ENCODE measurements around the gene BICRA. TPM values are rescaled to one million over a fixed set of nuclear protein-coding genes. Genes with fewer than 3 reads are reported as not detected.

The BICRA gene
- polyA plus RNA-seq, 1 donor = 10.2 TPM

DNA sequence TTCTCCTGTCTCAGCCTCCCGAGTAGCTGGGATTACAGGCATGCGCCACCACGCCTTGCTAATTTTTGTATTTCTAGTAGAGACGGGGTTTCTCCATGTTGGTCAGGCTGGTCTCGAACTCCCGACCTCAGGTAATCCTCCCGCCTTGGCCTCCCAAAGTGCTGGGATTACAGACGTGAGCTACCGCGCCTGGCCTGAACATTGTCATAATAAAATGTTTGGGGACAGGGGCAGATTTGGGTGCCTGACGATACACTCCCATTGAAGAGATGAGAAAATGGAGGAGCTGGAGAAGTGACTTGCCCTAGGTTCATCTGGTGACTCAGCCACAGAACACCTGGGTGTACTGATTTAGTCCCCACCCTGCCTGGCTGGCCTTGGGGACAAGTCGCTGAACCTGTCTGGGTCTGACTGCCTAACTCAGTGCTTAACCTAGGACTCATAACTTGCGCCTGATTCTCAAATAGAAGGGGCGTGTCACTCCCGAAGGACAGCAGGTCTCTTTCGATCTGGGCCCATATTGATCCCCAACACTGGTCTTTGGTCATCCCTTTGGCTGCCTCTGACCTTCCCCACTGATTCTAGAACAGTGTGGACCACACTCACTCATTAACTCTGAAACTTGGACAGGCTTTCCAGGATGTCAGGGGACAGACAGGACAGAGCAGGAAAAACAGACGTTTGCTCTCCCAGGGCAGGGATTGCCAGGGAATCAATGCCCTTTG is 7.6 kb upstream of the BICRA start:
- DNase-seq (ENCODE audit: low read depth) = no peak

DNA sequence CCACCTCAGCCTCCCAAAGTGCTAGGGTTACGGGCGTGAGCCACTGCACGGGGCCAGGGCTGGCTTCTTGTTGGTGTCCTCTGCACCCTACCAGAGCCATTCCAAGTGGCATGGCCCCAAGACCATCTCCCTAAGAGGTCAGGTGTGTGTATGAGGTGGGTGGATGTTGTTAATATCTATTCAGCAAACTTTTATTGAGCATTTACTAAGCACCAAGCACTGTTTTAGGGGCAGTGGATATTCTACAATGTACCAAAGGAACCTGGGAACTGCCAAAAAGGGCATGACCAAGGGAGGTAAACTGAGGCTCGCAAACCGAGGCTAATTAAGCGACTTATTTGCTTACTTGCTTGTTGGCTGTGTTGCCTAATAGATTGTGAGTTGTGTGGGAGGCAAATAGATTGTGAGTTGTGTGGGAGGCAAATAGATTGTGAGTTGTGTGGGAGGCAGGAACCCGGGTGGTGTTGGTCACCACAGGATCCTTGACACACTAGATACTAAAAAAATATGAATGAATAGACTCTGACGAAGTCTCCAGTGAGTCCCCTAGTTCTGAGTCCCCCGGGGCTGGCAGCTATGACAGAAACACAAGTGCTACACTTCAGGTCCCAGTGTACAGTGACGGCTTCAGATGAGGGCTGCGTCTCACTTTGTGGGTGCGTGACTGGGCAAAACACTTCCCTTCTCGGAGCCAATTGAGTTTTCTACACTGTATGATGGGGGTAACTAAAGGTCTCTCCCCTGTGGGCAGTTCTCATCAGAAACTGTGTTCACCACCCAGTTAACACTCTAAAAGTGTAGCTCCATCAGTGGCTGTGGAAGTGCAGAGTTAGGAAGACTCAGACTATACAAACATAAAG is 5.0 kb upstream of the BICRA start:
- no peak for DNase-seq (ENCODE audit: low read depth)

DNA sequence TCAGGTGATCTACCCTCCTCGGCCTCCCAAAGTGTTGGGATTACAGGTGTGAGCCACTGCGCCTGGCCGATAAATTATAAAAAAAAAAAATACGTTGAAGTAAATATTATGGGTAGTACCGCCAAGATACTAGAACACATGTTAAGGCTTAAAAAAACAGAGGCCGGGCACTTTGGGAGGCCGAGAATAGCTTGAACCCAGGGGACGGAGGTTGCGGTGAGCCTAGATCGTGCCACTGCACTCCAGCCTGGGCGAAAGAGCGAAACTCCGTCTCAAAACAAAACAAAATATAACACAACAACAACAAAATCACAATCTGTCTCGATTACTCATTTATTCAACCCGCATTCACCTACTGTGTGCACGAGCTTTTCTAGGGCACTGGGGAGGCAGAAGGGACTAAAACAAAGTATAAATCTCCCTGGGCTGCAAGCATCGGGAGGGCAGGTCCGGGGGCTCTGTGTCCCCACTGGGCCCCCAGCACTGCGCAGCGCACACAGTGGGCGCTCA is 1.3 kb upstream of the BICRA start:
- DNase-seq (ENCODE audit: low read depth) = no peak

DNA sequence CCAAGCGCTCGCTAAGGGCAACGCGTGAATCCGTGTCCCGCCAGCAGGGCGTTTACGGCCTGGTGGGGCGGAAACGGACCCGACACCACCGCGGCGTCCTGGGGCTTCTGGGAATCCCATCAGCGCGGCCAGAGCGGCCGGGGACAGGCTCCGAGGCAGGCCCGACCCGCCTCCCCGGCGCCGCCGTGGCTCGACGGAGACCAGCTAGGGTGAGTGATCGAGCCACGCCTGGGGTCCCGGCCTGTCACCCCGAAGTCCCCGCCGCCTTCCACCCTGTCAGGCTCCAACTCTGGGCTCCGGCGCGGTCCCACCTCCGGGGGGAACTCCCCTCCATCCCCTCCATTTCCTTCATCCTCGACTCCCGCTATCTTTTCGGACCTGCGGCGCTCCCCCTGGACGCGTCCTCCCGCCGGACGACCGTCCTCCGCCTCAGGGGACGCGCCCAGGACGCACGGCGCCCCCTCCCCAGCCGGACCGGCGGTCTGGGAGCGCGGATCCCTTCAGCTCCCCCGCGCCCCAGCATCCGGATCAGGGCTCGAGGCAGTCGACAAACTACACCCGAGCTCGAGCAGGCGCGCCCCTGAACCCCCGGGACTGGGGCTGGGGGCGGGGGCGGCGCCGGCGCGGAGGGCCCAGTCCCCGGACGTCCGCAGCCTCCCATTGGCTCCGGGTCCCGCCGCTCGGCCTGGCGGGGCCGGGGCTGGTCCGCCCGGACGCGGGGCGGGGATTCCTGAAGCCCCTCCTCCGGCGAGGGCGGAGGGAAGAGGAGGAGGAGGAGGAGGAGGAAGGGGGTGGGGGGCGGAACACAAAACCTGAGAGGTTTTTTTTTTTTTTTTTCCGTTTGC is 638 bp upstream of the BICRA start:
- DNase-seq (ENCODE audit: low read depth) = peak; percentile 83

DNA sequence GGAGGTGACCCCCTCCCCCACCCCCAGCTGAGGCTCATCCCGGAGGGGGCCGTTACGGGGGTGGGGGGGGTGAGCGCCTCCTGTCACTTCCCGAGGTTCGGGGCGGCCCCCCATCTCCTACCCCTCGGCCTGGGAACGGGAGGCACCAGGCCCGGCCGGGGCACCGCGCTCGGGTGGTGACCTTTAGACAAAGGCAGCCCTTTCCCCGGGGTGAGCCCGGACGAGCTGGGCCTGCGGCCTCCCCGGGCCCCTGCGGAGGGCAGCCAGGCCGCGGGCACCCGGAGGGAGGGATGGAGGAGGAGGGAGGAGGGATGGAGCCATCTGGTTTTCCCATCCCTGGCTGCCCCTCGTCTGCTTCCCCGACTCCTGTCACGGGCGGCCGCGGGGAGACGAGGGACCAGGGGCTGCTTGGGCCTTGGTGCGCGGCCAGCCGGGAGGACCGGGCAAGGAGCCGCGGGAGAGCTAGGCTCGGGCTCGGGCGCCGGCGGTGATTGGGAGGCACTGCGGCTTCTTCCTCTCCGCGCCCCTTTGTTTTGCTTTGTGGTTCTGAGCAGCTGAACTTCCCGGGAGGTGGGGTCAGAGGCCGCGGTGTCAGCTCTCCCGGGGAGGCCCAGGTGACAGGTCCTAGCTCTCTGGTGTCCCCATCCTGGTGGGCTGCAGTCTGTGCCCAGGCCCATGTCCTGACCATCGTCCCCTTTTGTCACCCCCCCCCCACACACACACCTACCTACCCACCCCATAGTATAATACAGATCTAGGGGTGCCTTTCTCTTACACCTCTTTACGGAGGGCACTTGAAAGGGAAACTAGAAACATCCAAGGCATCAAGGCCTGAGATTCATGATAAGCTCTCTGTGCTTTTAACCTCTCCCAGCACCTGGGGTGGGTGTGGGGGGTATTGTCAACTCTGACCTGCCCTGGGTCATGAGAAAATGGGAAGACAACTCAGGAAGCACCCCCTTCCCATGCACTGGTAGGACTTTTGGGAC is 1.3 kb downstream of the BICRA start:
- no peak for DNase-seq (ENCODE audit: low read depth)

DNA sequence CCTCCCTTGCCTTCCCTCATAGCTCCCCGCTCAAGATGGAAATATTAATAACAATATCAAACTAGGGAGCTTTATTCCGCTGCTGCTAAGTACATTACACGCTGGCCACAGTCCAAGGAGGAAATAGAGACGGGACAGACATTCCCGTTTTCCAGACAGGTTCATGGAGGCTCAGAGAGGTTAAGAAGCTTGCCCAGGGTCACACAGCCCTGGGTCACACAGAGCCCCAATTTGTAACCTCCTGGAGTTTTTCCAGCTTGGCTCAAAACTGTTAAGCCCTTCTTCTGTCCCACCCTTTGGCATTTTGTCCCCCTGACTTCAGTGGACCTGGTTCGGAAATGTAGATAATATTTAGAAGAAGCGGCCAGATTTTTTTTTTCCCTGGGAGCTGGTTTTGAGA is 2.0 kb downstream of the BICRA start:
- DNase-seq (ENCODE audit: low read depth) = no peak

DNA sequence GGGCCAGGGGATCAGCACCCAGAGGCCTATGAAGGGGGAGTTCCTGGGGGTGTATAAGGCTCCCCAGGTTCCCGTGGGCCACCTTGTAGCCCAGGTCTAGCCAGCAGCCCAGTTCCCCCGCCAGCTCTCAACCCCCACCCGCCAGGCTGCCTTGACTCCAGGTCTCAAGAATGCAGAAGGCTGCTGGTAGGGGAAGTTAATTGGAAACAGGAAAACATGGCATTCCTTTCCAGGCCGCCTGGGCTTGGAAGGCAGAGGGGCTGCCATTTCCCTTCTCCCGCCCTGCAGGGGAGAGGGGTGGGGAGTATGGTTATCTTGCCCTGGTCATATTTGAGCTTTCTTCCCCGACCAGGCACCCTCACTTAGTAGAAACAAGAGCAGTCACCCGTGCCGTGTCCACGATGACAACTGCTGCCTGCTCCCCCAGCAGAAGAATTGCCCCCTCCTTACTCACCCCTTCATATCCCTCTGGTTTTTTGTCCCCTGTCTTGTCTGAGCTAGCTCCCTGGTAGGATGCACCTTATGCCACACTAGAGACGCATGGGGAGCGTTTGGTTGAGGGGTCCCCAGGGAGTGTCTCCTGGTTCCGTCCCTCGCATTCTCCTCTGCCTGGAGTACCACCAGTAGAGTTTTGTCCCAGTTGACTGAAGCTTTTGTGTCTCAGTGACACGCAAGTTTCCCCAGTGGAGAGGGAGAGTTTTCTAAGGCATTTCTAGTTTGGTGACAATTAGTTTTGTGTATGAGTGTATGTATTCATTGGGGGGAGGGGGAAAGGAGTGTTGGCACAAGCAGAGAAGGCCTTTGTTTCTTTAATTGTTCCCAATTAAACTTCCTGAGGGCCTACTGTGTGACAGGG is 4.5 kb downstream of the BICRA start:
- DNase-seq (ENCODE audit: low read depth) = no peak

DNA sequence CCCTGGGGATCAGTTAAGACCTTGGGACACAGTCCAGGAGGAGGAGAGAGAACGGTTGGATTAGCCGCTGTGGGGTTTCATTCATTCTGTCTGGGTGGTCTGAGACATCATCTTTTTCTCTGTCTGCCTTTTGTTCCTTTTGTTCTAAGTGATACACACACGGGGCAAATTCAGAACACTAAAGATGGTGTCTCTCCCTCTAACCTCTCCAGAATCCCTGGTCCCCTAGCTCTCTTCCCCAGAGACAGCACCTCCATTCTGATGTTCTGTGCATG is 5.0 kb downstream of the BICRA start:
- DNase-seq (ENCODE audit: low read depth) = no peak

DNA sequence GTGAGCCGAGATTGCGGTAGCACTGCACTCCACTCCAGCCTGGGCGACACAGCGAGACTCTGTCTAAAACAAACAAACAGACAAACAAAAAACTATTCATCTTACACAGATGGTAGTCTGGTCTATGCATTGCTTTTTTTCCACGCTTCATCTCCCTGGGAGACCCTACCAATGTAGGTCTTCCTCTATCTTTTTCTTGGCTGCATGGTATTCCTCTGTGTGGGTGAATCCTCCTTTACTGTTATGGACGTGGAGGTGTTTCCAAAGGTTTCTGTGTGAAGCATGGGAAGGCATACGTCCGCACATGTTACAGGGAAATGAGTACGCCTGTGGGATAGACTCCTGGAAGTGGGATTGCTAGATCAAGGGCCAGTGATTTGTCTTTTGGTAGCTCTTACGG is 5.6 kb downstream of the BICRA start:
- DNase-seq (ENCODE audit: low read depth) = no peak

DNA sequence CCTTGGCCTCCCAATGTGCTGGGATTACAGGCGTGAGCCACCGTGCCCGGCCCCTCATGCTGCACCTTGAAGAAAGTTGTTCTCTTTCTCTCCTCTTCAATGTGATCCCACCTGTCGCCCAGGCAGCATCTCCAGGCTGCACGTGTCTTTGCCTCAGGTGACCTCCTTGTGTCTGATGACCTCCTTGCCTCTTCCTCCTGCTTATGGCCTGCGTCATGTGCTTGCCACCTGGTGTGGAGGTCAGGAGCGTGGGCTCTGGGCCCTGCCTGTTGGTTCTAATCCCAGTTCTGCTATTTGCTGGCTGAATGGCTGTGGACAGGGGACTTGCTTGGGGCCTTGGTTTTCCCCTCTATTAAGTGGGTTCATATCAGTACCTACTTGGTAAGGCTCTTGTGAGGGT is 6.3 kb downstream of the BICRA start:
- no peak for DNase-seq (ENCODE audit: low read depth)

DNA sequence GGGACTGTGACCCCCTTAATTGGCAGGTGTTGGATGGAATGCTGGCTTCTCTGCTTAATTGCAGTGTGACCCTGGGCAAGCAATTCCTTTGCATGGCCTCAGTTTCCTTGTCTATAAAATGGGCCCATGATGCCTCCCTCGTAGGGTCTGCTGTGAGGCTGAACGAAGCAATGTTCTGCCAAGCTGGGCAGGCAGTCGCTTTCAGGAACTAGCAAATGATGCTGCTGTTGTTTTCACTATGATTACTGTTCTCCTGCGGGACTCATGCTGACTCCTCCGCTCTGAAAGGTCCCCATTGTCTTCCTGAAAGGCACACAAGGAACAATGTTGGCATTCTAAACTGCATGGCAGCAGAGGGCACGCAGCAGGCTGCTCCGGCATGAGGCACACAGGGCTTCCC is 6.8 kb downstream of the BICRA start:
- no peak for DNase-seq (ENCODE audit: low read depth)

DNA sequence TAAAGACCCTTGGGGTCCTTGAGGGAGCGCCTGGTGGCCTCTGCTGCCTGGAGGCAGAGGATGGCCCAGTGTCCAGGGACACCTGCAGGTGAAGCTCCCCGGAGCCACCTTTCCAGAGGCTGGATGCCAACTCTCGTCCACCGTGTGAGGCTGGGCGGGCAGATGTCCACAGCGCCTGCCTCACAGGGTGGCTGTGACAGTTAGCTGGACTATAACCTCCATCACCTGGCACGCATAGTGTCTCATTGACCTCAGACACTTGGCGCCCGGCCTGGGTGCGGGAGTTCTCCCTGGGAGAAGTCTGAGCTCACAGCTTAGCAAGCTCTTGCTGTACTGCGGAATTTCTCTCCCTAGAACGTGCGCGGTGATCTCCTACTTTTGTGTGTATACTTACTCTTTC is 9.8 kb downstream of the BICRA start:
- DNase-seq (ENCODE audit: low read depth) = no peak

DNA sequence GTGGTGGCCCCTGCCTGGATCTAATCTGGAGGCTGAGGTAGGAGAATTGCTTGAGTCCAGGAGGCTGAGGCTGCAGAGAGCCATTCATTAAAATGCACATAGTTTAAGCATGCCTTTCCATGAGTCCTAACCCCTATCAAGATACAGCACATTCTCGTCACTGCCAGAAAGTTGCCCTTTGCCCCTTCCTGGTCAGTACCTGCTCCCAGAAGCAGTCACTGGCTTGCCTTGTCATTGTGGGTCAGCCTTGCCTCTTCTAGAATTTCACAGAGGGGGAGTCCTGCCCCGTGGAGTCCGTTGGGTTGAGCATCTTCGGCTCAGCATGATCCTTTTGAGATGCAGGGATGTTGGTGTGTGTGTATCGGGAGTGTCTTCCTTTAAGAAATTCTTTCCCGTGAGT is 10.8 kb downstream of the BICRA start:
- DNase-seq (ENCODE audit: low read depth) = no peak

DNA sequence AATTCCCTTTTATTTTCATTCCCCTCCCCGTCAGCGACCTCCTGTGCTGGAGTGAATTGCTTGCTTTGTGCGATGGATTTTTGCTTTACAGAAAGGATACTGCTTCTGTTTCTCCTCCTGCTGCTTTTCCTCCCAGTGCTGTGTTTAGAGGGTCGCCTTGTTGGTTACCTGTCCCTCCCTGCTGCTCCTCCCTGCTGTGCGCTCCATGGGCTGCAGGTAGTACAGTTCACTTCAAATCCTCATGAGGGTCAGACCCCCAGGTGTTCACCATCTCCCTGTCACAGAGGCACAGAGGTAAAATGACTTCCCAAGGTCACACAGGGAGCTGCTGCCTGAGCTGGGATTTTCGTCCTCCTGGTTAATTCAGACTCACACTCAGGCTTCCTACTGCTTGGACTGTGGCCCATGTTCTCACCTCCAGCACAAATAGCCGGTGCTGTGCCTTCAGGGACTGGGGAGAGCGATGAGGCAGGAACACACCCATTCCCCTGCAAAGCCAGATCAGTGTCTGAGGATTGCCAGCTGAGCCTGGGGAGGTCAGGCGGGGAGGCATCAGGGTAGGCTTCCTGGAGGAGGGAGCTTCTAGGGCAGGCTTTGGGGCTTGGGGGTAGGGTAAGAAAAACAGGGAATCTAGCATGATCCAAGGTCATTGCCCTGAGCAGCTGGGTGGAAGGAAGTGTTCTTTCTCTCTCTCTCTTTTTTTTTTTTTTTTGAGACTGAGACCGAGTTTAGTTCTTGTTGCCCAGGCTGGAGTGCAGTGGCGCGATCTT is 14.4 kb downstream of the BICRA start:
- no peak for DNase-seq (ENCODE audit: low read depth)

DNA sequence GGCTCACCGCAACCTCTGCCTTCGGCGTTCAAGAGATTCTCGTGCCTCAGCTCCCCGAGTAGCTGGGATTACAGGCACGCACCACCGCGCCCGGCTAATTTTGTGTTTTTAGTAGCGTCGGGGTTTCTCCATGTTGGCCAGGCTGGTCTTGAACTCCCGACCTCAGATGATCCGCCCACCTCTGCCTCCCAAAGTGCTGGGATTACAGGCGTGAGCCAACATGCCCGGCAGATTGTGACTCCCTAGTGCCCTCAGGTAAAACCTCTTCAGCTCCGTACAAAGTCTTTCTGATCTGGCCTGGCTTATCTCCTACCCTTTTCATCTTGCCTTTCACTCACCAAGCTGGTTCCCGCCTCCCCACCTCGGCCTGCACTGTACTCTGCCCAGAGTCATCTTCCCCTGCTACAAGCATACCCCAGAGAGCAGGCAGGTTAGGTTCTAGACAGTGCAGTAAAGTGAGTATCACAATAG is 15.0 kb downstream of the BICRA start:
- DNase-seq (ENCODE audit: low read depth) = no peak

DNA sequence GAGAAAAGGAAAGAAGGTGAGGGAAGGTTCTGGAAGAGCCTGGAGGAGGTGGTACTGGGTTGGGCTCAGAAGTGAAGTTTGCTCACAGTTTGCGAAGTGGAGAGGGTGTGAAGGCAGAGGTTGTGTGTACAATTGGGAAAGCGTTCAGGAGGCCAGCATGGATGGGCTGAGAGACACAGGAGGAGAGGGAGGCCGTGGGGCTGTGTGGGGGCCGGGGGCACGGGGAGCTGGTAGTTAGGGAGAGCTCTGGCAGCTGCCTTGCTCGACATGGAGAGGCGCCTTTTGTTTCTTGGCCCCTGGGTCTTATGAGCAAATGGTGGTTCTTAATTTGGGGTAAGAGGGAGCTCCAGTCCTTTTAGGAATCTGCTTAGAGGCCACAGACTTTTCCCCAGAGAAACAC is 16.7 kb downstream of the BICRA start:
- DNase-seq (ENCODE audit: low read depth) = no peak

DNA sequence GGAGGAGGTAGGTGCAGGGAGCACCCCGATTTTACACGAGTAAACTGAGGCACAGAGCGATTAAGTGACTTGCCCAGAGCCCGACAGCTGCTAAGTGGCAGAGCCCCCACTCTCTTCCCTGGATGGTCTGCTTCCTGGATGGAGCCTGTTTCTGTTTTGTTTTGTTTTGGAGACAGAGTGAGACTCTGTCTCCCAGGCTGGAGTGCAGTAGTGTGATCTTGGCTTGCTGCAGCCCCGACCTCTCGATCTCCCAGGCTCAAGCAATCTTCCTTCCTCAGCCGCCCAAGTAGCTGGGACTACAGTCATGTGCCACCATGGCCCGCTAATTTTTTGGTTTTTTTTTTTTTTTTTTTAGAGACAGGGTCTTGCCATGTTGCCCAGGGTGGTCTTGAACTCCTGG is 17.3 kb downstream of the BICRA start:
- DNase-seq (ENCODE audit: low read depth) = no peak

DNA sequence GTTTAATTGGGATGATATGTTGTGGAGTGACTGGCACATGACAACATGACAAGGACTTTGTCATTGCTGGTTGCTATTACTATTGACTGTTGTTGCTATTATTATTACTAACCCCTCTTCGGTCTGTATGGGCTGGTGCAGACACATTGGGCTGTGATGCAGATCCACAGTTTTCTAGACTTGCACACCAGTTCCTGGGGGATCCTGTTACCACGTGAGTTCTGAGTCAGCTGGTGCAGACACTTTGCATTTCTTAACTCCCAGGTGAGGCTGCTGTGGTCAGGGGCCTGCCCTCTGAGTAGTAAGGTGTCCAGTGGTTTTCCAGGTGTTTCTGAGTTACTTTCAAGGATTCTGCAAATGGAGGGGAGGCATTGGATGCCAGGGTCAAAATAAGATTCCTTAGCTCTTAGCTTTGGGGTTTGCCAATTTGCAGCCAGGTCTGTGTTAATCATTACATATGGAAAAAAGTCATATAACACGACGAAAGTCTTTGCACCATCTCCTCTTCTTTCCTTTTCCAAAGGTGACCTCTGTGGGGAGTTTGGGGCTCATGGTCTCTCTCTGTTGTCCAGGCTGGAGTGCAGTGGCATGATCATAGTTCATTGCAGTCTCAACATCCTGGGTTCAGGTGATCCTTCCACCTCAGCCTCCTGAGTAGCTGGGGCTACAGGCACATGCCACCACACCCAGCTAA is 19.3 kb downstream of the BICRA start:
- DNase-seq (ENCODE audit: low read depth) = no peak

DNA sequence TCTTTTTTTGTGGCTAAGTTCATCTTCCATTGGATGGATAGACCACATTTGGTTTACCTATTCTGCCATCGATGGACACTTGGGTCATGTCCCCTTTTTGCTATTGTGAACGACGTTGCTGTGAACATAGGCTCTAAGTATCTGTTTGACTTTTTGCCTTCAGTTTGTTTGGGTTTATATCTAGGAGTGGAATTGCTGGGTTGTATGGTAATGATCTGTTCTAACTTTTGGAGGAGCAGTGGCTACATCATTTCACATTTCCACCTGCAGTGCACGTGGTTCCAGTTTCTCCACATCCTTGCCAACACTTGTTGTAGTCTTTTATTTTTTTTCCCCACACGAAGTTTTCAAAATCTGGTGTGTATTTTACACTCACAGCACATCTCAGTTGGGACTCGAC is 21.7 kb downstream of the BICRA start:
- no peak for DNase-seq (ENCODE audit: low read depth)
